GM18907 (cell line): ENCODE data around the gene CADPS.

Experiments
- ATAC-seq: cut with Tn5 transposase; IDR thresholded peaks from one replicate; pipeline ENCODE4 v1.9.1; 2021; ENCODE audit warnings: mild to moderate bottlenecking, moderate library complexity; ENCODE audit not compliant: unreplicated experiment

CADPS gene

DNA sequence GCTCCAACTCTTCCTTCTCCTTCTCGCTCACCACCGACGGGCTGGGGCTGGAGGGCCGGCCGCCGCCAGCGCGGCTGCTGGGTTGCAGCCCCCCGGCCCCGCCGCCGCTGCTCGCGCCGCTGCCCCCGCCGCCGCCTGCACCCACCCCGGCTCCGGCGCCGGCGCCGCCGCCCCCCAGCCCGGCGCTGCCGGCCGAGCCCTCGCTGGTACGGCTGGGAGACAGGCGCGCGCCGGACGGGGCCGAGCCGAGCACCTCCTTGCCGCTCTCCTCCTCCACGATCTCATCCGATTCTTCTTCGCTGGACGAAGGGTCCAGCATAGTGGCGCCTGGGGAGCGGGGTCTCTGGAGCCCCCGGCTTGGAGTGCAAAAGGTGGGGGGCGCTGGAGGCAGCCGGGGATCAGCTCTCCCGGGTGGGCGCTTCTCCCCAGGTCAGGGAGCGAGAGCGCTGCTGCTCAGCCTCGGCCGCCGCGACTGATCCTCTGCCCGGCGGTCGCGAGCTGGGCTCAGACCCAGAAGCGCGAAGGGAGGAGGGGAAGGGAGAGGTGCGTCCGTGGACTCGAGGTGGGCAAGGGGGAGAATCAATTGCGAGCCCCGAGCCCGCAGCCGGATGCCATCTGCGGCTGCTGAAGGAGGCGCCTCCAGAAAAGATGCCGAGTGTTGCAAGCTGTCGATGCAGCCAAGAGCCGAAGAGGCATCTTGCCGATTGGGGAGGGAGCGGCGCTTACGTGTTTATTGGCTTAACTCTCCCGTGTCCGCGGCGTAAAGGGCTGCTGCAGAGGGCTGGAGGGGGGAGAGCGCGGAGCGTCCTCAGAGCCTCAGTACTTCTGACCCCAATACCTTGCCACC lies at the start of gene CADPS:
CADPS (minus strand) TSS at position 706 of the 847 bp plus-strand sequence; CDS start at position 319, 387 bp downstream.
- ATAC-seq = no peak

DNA sequence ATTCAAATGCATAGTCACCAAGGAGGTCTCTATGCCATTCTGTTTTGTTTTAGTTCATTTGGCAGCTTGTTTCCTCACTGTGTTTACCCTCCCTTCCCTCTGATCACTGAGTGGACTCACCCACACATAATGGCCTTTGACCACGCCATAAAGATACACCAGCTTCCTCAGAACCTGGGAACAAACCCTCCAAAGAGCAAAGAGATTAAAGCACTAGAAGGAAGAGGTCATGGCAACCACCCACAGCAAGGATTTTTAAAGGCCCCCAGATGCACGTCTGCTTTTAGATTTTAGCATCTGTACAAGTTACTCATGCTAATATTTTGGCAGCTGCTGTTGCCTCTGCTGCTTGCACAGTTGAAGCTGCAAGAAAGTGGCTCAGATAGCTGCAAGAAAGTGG lies 47.9 kb upstream of the CADPS start:
- no peak for ATAC-seq

DNA sequence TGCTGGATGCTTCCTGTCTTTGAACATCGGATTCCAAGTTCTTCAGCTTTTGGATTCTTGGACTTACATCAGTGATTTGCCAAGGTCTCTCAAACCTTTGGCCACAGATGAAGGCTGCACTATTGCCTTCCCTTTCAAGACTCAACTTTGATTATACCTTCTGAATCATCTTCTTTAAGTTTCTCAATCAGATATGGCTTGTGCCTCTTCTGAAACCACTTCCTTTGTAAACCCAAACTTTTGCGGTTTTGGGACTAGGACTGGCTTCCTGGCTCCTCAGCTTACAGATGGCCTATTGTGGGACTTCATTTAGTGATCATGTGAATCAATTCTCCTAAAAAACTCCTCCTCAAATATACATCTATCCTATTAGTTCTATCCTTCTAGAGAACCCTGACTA lies 47.1 kb upstream of the CADPS start:
- no peak for ATAC-seq

DNA sequence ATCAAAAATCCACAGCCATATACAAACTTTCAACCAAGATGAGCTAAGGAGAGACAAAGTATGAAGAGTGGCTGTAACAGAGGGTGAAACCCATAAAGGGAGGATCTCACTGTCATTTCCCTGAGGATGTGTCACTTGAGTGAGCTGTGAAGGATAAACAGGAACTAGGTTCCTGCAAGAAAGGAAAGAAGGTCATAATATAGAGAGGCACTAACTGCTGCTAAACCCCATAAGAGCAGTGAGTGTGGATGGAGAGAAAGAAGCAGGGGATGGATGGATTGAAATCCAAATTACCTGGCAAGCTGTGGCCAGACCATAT lies 45.2 kb upstream of the CADPS start:
- no peak for ATAC-seq

DNA sequence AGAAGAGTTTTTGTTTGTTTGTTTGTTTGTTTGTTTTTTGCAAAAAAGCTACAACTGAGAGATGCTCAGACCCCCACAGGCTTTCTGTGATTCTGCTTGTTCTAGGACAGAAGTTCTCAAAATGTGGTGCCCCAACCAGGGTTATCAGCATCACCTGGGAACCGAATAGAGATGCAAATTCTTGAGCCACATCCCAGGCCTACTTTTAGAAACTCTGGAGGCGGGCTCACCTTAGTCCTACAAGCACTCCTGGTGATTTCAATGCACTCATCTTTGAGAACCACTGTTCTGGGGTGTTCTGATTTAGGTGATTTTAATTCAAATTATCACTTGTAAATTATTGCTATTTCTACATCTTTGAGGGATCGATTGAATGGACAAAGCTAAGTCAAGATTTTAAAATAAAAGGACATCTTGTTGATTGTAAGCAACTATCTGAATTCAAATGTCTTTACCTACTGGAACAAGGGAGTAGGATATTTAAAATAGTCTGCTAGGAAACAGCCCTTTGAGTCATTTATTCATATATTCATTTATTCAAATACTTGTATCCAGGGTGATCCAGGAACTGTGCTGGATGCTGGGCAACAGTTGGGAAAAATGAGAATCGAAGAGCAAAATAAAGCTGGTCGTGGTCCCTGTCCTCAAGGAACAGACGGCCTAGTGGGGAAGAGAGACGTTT lies 44.7 kb upstream of the CADPS start:
- no peak for ATAC-seq

DNA sequence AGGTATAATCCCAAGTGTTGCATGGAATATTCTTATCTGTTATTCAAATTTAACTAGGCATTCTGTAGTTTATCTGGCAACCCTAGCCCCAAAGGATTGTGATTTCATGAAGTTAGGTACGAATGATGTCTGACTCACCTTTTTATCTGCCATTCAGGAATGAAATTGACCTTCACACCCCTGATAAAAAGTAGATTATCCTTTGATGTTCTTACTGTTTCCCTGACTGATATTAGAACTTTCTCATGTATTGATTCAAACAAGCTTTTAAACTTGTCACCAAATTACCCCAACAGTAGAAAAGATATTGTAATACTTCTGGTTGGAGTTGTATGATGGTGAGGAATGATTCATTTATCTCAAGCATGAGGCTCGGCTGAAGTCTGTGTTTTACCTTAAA lies 43.6 kb upstream of the CADPS start:
- no peak for ATAC-seq

DNA sequence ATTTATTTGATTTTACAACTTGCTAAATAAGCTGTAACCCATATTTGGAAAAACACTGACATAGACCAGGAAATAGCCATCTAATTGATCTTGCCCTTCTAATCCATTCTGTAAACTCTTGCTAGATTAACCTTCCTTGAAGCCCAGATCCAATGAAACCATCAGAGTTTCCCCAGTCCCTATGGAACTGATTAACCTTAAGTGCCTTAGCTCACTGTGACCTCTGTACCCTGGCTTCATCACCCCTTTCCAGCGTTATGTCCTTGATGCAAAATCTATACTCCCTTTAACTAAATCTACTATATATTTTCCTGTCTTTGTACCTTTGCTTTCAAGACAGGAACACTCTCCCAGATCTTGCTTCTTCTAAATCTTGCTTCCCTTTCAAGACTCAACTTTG lies 42.9 kb upstream of the CADPS start:
- no peak for ATAC-seq

DNA sequence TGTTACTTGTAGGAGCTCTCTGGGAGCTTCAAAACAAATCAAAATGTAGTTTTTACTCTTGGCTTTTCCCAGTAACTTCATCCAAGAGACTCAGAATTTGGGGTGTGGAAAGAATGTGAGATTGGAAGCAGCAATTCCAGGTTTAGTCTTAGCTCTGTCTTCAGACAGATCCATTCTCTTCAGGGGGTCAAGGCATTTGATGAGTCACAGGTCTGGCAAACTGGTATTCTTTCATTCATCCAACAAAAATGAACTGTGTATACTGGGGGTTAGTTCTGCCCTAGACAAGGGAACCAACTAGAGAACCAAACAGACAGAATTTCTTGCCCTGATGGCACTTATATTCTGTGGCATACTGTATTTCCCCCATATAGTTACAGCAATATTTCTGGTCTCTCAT lies 36.3 kb upstream of the CADPS start:
- no peak for ATAC-seq

DNA sequence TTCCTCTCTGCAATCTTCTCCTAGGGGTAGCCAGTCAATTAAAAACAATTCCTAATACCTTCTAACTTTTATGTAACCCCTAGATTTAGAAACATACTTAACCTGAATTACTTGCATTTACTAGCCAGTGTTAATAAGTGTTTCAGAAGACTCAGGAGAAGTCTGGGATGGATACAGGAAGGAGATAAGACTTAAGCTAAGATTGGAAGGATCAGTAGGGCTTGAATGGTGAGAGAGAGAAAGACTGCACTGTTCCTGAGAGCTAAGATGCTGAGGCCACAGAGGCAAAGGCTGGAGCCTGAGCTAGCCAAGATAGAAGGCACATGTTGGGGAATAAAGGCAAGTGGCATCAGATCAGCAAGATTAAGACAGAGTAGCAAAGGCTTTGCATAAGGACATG lies 30.1 kb upstream of the CADPS start:
- ATAC-seq = no peak

DNA sequence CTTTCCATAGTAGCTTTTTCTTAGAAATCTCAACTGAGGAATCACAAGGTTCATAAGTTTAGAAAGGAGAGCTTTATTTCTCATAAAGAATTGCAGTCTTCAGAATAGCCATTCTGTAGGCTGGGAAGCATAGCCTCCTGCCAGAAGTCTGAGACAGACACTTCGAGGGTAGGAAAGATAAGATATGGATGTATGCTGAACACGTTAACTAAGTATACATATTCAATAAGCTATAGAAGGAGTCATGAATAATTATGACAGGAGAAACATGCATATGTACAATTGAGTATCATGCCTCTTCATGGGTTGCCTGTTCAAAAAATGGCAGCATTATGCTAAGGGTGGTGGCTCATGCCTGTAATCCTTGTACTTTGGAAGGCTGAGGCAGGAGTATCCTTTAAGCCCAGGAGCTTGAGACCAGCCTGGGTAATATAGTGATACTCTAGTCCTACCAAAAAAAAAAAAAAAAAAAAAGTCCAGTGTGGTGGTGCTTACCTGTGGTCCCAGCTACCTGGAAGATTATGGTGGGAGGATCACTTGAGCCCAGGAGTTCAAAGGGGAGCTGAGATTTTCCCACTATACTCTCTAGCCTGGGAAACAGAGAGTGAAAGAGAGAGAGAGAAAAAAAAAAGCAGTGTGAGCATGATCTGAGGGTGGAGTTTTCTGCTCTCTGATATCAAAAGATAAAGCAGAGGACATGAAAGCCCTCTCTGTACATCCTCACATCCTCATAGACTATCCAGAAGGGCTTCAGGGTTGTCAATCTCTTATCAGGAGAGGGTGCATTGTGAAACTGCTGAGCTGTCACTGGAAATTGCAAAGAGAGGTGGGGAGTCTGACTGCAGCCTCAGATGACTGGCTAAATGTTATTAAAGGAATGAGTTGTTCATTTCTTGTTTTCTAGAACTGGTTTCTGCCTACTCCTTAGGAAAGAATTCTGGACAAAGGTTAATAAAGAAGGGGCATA lies 23.6 kb upstream of the CADPS start:
- no peak for ATAC-seq

DNA sequence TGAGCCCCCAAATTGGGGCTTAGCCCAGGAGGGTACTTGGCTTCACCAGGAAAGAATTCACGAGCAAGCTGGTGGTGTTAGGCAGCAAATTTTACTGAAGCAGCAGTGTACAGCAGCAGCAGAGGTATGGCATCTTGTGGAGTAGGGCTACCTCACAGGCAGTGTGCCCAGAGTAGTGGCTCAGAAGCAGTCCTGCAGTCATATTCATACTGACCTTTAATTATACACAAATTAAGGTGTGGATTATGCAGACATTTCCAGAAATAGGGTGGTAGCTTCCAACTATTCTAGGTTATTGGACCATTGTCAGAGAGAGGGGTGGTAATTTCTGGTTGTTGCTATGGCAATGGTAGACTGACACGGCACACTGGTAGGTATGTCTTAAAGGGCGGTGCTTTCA lies 20.7 kb upstream of the CADPS start:
- no peak for ATAC-seq

DNA sequence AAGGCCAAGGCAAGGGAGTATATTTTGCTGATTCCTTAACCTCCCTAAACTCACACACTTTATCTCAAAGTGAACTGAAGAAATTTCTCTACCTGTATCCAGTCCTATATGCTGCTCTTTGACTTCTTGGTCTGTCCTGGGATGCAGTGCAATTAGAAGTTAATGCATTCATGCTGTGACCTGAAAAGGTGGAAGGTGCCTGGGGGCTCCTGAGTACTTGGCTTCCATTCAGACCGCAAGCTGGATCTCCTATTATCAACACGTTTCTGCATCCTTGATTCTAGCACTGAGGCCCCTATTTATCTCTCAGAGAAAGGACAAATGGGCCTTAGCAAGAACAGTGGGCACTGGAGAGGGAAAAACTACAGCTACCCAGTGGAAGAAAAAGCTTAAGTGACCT lies 17.7 kb upstream of the CADPS start:
- ATAC-seq = no peak

DNA sequence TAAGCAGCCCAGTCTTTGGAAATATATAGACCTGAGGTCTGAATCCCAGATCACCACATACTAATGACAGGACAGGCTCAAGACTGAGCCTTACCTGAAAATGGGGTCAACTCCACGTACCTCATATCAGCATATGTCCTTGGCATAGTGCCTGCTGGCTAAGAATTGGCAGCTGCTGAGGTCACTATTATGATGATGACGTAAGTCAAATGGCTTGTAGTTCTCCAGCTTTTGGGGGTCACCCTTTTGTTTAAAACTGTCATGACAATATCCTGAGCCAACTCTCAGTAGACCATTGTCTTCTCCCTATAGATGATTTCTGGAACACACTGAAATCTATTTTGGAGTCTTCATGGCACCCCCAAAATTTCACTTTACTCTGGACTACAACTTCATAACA lies 16.8 kb upstream of the CADPS start:
- ATAC-seq = no peak

DNA sequence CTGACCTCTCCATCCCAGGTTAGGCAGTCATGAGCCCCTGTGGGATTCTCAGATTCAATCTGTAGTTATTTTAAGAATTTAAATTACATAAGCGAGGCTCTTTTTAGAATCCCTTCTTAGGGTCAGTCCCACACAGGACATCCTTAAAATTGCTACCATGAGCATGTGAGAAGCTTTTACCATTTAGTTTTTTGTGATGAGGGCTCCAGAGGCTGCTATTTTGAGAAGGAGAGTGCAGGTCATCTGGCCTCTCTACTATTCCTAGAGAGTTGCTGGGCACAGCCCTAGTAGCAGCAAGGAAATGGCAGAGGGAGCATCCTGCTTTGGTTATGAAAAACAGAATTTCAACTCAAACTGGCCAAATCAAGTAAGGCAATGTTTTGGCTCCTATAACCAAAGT lies 13.6 kb upstream of the CADPS start:
- ATAC-seq = no peak

DNA sequence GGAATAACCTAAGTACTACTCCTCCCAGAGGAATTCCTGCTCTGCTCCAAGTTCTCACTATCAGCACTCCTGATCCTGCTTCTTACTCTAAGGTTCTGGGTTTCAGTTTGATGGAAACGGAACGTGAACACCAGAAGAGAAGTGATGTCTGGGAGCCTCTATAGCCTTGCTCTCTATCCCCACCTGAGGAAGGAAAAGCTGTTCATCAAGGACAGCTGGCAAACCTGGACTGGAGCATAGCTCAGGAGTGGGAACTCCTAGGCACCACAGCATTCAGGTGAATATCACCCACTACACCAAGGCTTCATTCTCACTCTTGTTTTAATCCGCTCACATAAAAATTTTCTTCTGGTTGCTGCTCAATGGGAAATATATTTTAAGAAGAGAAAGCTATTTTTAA lies 13.0 kb upstream of the CADPS start:
- no peak for ATAC-seq

DNA sequence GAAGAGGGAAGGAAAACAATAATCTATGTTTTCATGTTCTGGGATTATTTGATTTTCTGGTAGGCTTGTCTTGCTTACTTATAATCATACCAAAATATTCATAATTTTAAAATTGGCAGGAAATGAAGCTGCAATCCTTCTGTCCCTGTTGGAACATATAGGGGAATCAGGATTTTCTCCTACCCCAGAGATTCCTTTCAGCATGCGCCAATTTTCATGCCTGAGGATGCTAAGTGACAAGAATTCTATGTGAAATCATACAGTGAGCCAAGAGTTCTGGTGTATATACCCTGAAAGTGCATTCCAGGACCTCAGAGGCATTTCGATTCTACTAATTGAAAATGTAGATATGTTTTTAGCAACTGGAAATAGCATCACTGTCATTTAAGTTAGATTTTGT lies 9.9 kb upstream of the CADPS start:
- no peak for ATAC-seq

DNA sequence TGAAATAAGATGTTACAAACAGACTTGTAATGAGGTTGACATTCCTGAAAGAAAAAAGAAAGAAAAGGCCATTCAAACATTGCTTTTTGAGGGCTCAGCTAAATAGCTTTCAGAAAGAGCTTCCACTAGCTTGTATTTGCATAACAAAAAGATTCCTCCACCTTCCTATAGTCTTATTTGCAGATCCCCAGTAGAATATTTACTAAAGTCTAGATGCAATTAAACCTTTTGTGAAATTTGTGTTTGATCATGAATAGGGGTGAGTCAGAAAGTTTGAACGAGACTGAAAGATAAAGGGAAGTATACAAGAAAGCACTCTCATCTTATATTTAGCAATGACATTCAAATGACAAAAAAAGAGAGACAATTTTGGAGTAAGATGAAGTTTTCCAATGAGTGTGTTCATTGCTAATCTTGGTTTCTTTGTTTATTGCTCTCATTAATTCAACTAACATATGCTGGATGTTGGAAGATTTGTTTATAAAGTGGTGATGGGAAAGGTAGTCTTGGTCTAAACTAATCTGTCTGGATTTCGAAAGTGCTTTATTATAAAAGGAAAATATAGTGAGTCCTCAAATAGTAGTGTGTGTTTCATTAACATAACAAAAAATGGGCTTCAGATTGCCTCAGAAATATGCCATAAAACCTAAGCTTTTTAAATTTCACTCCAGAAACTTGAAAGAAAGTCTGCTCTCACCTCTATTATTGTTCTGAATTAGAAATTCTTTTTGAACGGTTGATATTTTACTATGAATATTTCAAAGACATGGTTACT lies 9.1 kb upstream of the CADPS start:
- ATAC-seq = no peak

DNA sequence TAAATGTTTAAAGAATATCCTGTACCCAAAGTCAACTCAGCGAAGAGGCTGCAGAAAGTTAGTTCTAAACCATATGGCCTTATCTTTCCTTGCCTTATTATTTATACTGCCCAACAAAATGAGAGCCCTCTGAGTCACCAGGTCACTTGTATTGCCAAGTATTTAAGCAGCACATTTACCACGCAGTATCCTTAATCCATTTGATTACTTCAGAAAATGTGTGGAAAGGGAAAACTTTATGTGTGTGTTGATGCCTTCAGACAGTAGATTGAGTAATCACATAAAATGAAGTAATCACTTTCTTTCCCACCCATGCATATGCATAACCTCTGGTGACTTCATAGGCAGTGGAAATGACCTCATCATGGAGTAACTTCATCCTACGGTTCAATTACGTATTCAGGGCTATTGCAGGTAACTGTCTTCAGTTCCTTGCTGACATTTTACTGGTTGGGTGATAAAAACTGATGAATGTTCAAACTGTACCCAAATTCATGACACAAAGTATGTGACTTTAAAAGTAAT lies 7.5 kb upstream of the CADPS start:
- ATAC-seq = no peak

DNA sequence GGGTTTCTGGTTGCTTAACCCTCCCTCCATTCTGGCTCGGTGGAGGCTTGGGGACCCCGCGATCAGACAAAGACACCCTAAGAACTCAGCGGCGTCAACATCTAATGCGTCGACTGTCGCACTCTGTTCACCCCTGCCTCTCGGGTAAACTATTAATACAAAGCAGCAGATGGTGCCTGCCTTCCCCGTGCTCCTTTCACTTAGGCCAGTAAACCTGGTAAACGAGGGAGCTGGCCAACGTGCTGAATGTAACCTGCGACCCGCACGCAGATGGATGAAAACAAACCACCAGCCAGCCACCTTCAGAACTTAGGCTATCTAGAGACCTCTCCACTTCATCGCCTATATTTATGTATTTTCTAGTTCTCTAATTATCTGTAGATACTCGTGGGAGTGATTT lies 848 bp upstream of the CADPS start:
- no peak for ATAC-seq

DNA sequence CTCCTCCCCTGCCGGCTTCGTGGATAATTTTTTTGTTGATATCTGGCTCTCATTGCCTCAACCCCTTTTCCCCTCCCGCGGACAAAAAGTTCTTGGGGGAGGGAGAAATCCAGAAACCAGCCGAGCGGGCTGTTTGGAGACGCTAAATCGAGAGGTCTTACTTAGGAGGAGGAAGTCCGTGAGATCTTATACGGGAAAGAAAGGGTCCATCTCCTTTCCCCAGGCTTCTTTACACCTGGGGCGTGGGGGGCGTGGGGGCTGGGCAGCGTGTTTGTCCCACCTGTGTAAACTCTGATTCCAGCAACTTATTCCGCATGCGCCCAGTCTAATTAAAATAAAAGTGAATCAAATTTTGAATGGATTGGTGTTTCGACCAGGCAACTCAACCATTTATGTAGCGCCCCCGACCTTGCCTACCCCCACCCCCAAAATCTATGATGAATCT lies 364 bp upstream of the CADPS start:
- no peak for ATAC-seq
